HG03558 (cell line): ENCODE data around the gene SERPINB6.
"Not testable (repeated sequence)": the region's sequence is repeated elsewhere in the genome, so short reads cannot be mapped to it uniquely, and the experiment has no call there.

Source experiments
- ATAC-seq: cut with Tn5 transposase; IDR thresholded peaks from one replicate; pipeline ENCODE4 v1.9.1; 2021; ENCODE audit warnings: moderate number of reproducible peaks; ENCODE audit not compliant: unreplicated experiment; ENCODE audit errors: extremely low read depth

Gene SERPINB6

GRCh38 chr6:2942116-2942515 is 29.3 kb downstream of the SERPINB6 start:
- not testable (repeated sequence) for ATAC-seq

DNA sequence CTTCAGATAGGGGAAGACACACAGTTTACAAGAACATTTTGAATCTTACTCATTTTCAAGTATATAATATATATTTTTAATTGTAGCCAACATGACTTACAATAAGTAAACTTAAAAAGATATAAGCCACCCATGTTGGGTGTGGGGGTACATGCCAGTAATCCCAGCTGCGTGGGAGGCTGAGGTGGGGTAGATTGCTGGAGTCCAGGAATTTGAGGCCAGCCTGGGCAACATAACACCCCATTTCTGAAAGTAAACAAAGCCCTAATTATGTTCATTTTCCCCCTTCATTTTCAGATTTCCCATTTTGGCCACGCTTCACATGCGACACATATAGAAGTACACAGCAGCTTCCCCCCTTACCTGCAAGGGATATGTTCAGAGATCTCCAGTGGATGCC is 30.5 kb downstream of the SERPINB6 start:
- no peak for ATAC-seq

GRCh38 chr6:2940010-2940850 is 31.1 kb downstream of the SERPINB6 start:
- peak; percentile 63 for ATAC-seq

DNA sequence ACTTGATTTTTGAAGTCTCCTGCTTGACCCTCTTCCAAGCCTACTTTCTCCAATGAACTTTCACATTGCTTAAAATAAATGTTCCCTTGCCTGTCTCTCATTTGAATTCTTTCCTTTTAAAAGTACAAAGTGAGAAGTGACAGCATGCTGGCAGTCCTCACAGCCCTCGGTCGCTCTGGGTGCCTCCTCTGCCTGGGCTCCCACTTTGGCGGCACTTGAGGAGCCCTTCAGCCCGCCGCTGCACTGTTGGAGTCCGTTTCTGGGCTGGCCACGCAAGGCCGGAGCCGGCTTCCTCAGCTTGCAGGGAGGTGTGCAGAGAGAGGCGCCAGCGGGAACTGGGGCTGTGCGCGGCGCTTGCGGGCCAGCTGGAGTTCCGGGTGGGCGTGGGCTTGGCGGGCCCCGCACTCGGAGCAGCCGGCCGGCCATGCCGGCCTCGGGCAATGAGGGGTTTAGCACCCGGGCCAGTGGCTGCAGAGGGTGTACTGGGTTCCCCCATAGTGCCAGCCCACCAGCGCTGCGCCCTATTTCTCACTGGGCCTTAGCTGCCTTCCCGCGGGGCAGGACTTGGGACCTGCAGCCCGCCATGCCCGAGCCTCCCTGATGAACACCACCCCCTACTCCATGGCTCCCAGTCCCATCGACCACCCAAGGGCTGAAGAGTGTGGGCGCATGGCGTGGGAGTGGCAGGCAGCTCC is 31.9 kb downstream of the SERPINB6 start:
- no peak for ATAC-seq

GRCh38 chr6:2938632-2939083 is 32.7 kb downstream of the SERPINB6 start:
- ATAC-seq = no peak

- no peak for ATAC-seq
Measured at GRCh38 chr6:2938004-2938631, 33.2 kb downstream of the SERPINB6 start.

- no peak for ATAC-seq
Measured at GRCh38 chr6:2937627-2938003, 33.8 kb downstream of the SERPINB6 start.

DNA sequence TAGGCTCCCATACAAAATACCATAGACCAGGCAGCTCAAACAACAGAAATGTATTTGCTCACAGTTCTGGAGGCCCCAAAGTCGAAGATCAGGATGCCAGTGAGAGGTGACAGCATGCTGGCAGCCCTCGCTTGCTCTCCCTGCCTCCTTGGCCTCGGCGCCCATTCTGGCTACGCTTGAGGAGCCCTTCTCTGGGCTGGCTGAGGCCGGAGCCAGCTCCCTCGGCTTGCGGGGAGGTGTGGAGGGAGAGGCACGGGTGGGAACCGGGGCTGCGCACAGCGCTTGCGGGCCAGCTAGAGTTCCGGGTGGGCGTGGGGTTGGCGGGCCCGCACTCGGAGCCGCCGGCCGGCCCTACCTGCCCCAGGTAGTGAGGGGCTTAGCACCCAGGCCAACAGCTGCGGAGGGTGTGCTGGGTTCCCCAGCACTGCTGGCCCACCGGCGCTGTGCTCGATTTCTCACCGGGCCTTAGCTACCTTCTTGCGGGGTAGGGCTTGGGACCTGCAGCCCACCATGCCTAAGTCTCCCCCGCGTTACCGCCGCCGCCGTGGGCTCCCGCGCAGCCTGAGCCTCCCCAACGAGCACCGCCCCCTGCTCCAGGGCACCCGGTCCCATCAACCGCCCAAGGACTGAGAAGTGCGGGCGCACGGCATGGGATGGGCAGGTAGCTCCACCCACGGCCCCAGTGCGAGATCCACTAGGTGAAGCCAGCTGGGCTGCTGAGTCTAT is 35.6 kb downstream of the SERPINB6 start:
- ATAC-seq = no peak

- ATAC-seq = no peak
Measured at GRCh38 chr6:2934057-2934456, 37.3 kb downstream of the SERPINB6 start.

DNA sequence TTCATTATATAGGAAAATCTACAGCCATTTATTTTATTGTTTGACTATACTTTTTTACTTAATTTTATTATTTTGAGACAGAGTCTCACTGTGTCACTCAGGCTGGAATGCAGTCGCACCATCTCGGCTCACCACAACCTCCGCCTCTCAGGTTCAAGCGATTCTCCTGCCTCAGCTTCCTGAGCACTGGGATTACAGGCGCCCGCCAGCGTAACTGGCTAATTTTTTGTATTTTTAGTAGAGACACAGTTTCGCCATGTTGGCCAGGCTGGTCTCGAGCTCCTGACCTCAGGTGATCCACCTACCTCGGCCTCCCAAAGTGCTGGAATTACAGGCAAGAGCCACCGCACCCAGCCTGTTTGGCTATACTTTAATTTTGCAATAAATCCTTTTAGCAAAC is 38.5 kb downstream of the SERPINB6 start:
- ATAC-seq = not testable (repeated sequence)

DNA sequence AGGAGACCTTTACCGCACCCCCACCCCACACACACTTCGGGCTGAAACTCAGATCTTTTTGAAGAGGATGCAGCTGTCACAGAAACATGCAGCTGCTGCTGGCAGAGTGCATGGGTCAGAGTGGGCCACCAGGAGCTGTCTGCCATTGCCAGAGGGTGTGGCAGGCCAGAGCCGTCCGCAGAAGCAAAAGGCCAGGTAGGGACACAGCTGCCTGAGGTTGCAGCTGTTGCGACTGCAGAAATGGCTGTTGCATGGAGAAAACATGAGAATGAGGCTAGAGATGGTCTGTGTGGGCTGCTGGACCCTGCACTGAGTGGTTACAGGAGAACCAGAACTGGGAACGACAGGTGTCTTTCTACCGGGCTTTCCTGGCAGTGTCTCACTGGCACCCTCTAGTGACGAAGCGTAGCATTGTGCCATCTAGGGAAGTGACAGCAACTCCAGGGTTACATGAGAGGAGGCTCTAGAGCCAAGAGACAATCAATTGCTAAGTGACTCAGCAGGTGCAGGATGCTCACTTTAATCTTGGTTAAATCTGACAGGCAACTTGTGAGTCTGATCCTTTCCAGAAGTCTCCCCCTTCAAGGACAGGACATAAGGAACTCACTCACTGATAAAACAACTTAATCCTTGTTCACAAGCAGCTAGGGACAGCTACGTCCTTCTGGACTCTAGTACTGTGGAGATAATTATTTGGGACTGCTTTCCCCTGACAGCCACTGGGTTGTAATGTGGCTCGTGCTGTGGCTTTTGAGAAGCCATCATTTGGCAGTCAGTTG is 39.2 kb downstream of the SERPINB6 start:
- ATAC-seq = no peak

DNA sequence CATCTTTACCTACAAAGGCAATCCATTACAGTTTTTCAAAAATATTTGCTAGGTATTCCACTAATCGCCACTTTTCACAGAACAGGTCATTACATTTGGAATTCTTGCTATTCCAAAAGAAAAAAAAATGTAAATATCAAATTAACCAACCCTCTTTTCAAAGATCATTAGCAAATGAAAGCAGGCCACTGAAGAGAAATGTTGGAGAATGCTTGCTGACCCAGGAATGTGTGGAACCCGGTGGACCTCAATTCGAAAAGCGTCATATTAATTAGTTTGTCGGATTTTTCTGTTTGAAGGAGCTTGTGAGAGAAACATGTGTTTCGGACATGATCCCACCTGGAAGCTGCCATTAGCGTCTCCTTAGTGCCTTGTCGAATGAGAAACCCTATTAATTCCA is 40.3 kb downstream of the SERPINB6 start:
- ATAC-seq = no peak

DNA sequence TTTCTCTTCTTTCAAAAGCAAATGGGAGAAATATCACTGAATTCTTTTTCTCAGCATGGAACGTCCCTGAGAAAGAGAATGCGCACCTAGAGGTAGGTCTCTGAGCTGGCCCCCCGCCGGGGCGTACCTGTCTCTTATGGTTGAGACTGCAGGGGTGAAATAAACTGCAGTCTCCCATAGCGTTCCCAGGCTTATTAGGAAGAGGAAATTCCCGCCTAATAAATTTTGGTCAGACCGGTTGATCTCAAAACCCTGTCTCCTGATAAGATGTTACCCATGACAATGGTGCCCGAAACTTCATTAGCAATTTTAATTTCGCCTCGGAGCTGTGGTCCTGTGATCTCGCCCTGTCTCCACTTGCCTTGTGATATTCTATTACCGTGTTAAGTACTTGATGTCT is 43.4 kb downstream of the SERPINB6 start:
- ATAC-seq = not testable (repeated sequence)

DNA sequence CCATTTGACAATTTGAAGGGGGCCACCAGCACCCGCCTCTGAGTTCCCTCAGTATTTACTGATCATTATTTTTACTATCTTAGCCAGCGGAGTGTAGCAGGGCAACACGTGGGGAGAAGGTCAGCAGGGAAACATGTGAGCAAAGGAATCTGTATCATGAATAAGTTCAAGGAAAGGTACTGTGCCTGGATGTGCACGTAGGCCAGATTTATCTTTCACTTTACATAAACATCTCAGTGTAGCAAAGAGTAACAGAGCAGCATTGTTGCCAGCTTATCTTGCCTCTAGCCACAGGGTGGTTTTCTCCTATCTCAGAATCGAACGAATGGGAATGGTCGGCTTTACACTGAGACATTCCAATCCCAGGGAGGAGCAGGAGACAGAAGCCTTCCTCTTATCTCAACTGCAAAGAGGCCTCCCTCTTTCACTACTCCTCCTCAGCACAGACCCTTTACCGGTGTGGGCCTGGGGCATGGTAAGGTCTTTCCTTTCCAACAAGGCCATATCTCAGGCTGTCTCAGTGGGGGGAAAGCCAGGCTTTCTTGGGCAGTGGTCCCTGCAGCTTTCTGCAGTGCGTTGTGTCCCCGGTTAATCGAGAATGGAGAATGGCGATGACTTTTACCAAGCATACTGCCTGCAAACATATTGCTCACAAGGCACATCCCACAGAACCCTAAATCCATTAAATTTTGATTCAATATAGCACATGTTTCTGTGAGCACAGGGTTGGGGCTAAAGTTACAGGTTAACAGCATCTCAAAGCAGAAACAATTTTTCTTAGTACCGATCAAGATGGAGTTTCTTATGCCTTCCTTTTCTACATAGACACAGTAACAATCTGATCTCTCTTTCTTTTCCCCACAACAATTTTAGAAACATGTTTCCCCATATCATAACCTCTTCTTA is 45.3 kb downstream of the SERPINB6 start:
- not testable (repeated sequence) for ATAC-seq

GRCh38 chr6:2921520-2922115 is 49.7 kb downstream of the SERPINB6 start:
- no peak for ATAC-seq

DNA sequence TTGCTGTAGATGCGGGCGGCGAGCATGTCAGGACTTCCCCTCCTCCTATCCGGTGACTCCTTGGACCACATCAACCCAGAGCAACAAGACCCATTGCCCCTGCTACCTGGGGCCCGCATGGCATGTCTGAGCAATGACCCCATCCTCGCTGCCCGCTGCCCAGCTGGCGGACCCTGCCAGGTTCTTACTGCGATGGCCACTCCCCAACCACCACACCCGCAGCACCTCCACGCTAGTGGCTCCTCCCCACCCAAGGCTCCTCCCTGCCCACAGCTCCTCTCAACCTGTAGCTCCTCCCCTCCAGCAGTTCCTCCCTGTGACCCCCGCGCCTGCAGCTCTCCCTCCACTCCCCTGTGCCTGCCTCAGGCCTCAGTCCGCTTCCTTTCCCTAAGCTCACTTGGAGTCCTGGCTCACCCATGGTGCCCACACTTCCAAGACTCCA is 50.7 kb downstream of the SERPINB6 start:
- no peak for ATAC-seq

GRCh38 chr6:2919886-2920285 is 51.5 kb downstream of the SERPINB6 start:
- ATAC-seq = no peak

- ATAC-seq = no peak
Measured at GRCh38 chr6:2919401-2919800, 52.0 kb downstream of the SERPINB6 start.
